ENCODE measurements around the gene IL5RA. TPM values are rescaled to one million over a fixed set of nuclear protein-coding genes. Genes with fewer than 3 reads are reported as not detected.

IL5RA gene
- polyA plus RNA-seq, 3 donors from 2014 or later, result 1.0 TPM; not detected in 2

DNA sequence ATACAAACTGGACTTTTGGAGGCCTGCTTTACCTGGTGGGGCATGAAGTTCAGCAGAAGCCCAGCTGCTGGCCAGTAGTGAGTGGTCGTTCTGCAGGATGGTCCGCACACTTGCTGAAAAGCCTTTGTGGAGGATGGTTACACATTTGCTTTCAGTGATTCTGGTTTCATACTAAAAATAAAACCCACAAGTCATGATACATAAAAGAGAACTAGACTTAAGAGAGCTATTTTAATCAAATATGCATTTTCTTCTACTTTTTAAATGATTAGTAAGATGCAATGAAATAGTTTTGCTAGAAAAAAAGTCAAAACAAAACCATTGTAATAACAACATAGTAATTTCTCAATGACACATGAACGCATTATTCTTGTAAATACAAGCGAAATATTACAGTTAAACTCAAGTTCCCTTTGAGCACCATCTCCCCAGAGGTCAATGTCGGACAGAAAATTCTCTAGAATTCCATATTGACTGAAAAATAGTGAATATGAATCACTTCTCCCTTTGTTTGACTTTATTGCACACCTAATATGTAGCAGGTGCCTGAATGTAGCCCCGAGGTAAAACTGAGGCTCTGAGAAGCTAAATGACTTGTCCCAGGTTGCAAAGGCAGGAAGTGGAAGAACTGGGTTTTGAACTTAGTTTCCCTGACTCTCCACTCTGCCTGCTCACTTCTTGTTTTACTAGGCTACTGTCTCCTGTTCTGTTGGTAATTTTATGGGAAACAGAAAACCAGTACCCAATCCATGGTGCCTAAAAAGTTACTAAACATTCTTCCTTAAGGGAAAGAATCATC, 8.3 kb downstream of the IL5RA start:
- Mint-ChIP-seq H3K27me3 (ENCODE audit: low read depth in 3 of 3) (peaks cover 4% of the 10 kb centered on the region in 3 donors), H3K27ac (no peak overlapping the region), H3K36me3 (no peaks in the 10 kb centered on the region), H3K4me1 (no peaks in the 10 kb centered on the region), H3K4me3 (no peak overlapping the region), H3K9me3 (no peaks in the 10 kb centered on the region)
- DNase-seq, result no peak

GRCh38 chr3:3097958-3098357, 12.2 kb downstream of the IL5RA start:
- Mint-ChIP-seq H3K9me3 (no peaks in the 10 kb centered on the region), H3K4me1 (no peaks in the 10 kb centered on the region), H3K36me3 (no peaks in the 10 kb centered on the region), H3K27ac (no peak overlapping the region), H3K4me3 (no peak overlapping the region), H3K27me3 (ENCODE audit: low read depth in 3 of 3) (peaks cover 2 to 4% (median 4%) of the 10 kb centered on the region in 3 donors)
- DNase-seq, result no peak

GRCh38 chr3:3089017-3089416, 21.2 kb downstream of the IL5RA start:
- no peak for DNase-seq
- no peaks in the 10 kb centered on the region for H3K36me3 Mint-ChIP-seq
- H3K9me3 Mint-ChIP-seq, result no peaks in the 10 kb centered on the region
- peaks cover 3 to 5% (median 3%) of the 10 kb centered on the region in 3 donors for H3K27me3 Mint-ChIP-seq (ENCODE audit: low read depth in 3 of 3)
- no peak overlapping the region for H3K27ac Mint-ChIP-seq
- no peak overlapping the region for H3K4me3 Mint-ChIP-seq
- no peaks in the 10 kb centered on the region for H3K4me1 Mint-ChIP-seq

GRCh38 chr3:3087716-3088465, 22.3 kb downstream of the IL5RA start:
- H3K4me3 Mint-ChIP-seq, result peak overlapping the region in 1 of 5 donors; percentile 12
- no peaks in the 10 kb centered on the region for H3K36me3 Mint-ChIP-seq
- peaks cover 3 to 5% (median 3%) of the 10 kb centered on the region in 3 donors for H3K27me3 Mint-ChIP-seq (ENCODE audit: low read depth in 3 of 3)
- H3K4me1 Mint-ChIP-seq, result no peaks in the 10 kb centered on the region
- no peaks in the 10 kb centered on the region for H3K9me3 Mint-ChIP-seq
- H3K27ac Mint-ChIP-seq, result no peak overlapping the region
- DNase-seq, result no peak

- peaks cover 0 to 5% (median 3%) of the 10 kb centered on the region in 3 donors for H3K27me3 Mint-ChIP-seq (ENCODE audit: low read depth in 3 of 3)
- H3K4me1 Mint-ChIP-seq, result no peaks in the 10 kb centered on the region
- no peak overlapping the region for H3K4me3 Mint-ChIP-seq
Measured at GRCh38 chr3:3087279-3087678, 22.9 kb downstream of the IL5RA start.

DNA sequence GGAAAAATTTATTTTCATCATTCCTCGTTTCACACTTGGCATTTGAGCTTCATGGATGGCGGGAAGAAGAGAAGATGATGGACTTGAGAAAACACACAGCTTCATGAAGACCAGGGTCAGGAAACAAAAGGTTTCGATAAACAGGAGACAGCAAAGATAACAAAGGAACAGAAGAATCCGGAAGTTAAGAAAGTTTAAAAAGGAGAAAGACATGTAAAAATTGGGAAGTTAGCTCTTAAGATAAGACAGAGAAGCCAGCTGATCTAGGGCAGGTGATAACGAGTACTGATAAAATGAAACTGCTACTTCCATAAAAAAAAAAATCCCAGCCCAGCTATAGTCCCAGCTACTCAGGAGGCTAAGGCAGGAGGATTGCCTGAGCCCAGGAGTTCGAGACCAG, 23.9 kb downstream of the IL5RA start:
- peaks cover 0 to 3% (median 3%) of the 10 kb centered on the region in 3 donors for H3K27me3 Mint-ChIP-seq (ENCODE audit: low read depth in 3 of 3)
- H3K36me3 Mint-ChIP-seq, result no peaks in the 10 kb centered on the region
- no peaks in the 10 kb centered on the region for H3K4me1 Mint-ChIP-seq
- DNase-seq, result no peak
- no peaks in the 10 kb centered on the region for H3K9me3 Mint-ChIP-seq
- H3K27ac Mint-ChIP-seq, result no peak overlapping the region
- H3K4me3 Mint-ChIP-seq, result no peak overlapping the region

More at GRCh38 chr3:3087279-3087678, 22.9 kb downstream of the IL5RA start:
- DNase-seq, result no peak
- Mint-ChIP-seq H3K27ac (no peak overlapping the region), H3K36me3 (no peaks in the 10 kb centered on the region), H3K9me3 (no peaks in the 10 kb centered on the region)

GRCh38 chr3:3085782-3086181, 24.4 kb downstream of the IL5RA start:
- no peak for DNase-seq
- Mint-ChIP-seq H3K27ac (no peak overlapping the region), H3K27me3 (ENCODE audit: low read depth in 3 of 3) (peaks cover 0 to 3% (median 2%) of the 10 kb centered on the region in 3 donors), H3K9me3 (no peaks in the 10 kb centered on the region), H3K4me1 (no peaks in the 10 kb centered on the region), H3K4me3 (no peak overlapping the region), H3K36me3 (no peaks in the 10 kb centered on the region)

GRCh38 chr3:3084890-3085289, 25.3 kb downstream of the IL5RA start:
- Mint-ChIP-seq H3K9me3 (no peaks in the 10 kb centered on the region), H3K4me3 (no peak overlapping the region), H3K27ac (no peak overlapping the region), H3K4me1 (no peaks in the 10 kb centered on the region), H3K27me3 (ENCODE audit: low read depth in 3 of 3) (peaks cover 0 to 2% (median 1%) of the 10 kb centered on the region in 3 donors), H3K36me3 (no peaks in the 10 kb centered on the region)
- no peak for DNase-seq

GRCh38 chr3:3082234-3082924, 27.8 kb downstream of the IL5RA start:
- no peak overlapping the region for H3K4me3 Mint-ChIP-seq
- H3K4me1 Mint-ChIP-seq, result no peaks in the 10 kb centered on the region
- no peak for DNase-seq
- no peaks in the 10 kb centered on the region for H3K36me3 Mint-ChIP-seq
- H3K9me3 Mint-ChIP-seq, result no peaks in the 10 kb centered on the region
- H3K27me3 Mint-ChIP-seq (ENCODE audit: low read depth in 3 of 3), result peaks cover 0 to 4% (median 0%) of the 10 kb centered on the region in 3 donors
- H3K27ac Mint-ChIP-seq, result no peak overlapping the region

DNA sequence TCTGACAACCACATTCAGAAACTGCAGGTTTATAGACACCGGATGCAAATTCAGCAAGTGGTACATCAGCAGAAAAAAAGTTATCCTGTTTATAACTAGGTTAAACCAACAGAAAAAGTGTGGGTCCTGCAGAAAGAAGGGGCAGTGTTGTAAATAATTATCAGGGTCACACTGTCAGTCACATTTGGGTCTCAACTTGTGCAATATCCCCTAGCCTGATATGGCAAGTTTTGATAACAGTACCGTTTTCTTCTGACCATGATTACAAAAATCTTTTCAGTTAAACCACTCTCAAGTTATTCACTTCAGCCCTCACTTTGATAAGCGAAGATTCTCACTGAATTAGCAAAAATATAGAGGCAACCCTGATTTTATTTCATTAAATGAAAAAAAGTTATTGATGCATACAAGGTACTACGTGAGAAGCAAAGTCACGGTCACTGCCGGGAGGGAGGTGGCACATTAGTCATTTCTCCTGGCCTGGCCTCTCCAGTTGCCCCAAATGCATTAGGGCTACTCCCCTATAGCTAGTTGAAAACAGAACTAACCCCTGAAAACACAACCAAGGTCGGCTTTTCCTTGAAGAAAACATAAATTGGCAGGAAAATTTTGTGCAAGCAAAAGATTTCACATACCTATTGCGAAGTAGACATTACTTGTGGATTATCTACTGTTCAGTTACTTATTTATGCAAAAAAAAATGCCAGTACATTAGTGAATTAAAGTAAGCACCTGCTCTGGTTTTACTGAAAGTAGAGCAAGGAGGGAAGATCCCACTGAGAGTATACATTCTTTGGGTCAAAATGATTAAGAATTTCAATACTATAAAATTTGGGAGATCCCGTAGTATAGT, 28.6 kb downstream of the IL5RA start:
- peaks cover 0 to 4% (median 0%) of the 10 kb centered on the region in 3 donors for H3K27me3 Mint-ChIP-seq (ENCODE audit: low read depth in 3 of 3)
- no peak overlapping the region for H3K27ac Mint-ChIP-seq
- H3K36me3 Mint-ChIP-seq, result no peaks in the 10 kb centered on the region
- H3K4me3 Mint-ChIP-seq, result no peak overlapping the region
- no peaks in the 10 kb centered on the region for H3K4me1 Mint-ChIP-seq
- no peaks in the 10 kb centered on the region for H3K9me3 Mint-ChIP-seq
- DNase-seq, result no peak

DNA sequence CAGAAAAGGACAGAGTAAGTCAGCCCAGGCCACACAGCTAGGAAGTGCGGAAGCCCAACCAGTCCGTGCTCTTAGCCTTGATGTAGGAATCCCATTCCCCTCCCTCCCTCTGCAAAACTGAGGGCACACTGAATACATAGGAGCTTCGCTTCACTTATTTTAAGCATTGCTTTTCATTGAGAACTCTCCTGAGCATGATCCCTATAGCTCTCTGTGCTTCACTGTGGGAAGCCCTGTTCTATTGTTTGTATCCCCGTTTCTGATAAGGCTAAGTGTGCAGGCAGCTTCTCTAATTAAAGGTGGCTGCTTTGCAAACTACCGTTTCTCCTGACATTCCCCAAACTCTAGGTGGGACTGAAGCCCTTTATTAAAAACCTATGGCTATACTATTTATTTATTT, 29.9 kb downstream of the IL5RA start:
- Mint-ChIP-seq H3K9me3 (no peaks in the 10 kb centered on the region), H3K27ac (no peak overlapping the region), H3K27me3 (ENCODE audit: low read depth in 3 of 3) (peaks cover 0 to 4% (median 0%) of the 10 kb centered on the region in 3 donors), H3K4me3 (no peak overlapping the region), H3K36me3 (no peaks in the 10 kb centered on the region), H3K4me1 (no peaks in the 10 kb centered on the region)
- DNase-seq, result no peak

GRCh38 chr3:3074551-3075257, 35.5 kb downstream of the IL5RA start:
- Mint-ChIP-seq H3K4me3 (no peak overlapping the region), H3K27ac (no peak overlapping the region), H3K9me3 (no peaks in the 10 kb centered on the region), H3K4me1 (no peaks in the 10 kb centered on the region), H3K27me3 (ENCODE audit: low read depth in 3 of 3) (peaks cover 0 to 7% (median 0%) of the 10 kb centered on the region in 3 donors), H3K36me3 (no peaks in the 10 kb centered on the region)
- no peak for DNase-seq

DNA sequence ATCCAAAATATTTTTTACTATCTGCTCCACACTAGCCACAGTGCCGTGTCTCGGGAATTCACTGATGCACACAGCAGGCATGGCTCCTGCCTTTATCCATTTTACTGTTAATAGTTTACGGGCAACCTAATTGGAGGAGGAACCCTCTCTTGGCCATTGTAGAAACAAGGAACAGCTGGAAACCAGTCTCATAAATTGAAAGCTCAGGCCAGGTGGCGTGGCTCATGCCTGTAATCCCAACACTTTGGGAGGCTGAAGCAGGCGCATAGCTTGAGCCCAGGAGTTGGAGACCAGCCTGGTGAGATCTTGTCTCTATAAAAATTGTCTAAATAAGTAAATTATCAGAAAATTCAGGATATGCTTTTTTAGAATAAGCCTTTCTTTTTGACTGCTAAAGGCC, 39.0 kb downstream of the IL5RA start:
- H3K9me3 Mint-ChIP-seq, result no peaks in the 10 kb centered on the region
- H3K27ac Mint-ChIP-seq, result no peak overlapping the region
- no peaks in the 10 kb centered on the region for H3K4me1 Mint-ChIP-seq
- no peak for DNase-seq
- peaks cover 0 to 4% (median 0%) of the 10 kb centered on the region in 3 donors for H3K27me3 Mint-ChIP-seq (ENCODE audit: low read depth in 3 of 3)
- no peak overlapping the region for H3K4me3 Mint-ChIP-seq
- H3K36me3 Mint-ChIP-seq, result no peaks in the 10 kb centered on the region
